Heart left ventricle (tissue), 13 donors: ENCODE results near the gene FAM53B.

Experiments
- CTCF ChIP-seq, 12 donors: fragments of 200-600 bp; sonication (generic) in 4 of 12; IDR thresholded peaks; one replicate each; pipeline versions ENCODE4 v1.5.0 to v1.8.0; 2018 to 2022; ENCODE audit warnings: antibody characterized with exemption in 12 of 12, mild to moderate bottlenecking in 5 of 12
- POLR2A ChIP-seq, 2 donors: fragments of 450-650 bp; IDR thresholded peaks; one replicate each; pipeline ENCODE4 v1.6.1; 2017; ENCODE audit warnings: antibody characterized with exemption in 2 of 2, mild to moderate bottlenecking in 2 of 2, moderate library complexity in 2 of 2
- donor health status: ischemic (EF 13 %, LVEDD 7.1; RV severe dilation, severe dysfunction).
- donor health status: DM: no; HTN: yes; CAD: no.
- donor health status: DM: no; HTN: no; CAD: no.
- donor health status: ischemic (EF 25% LVEDD 6.9; RV normal size, moderate dysfunction).
- donor health status: ischemic (EF 25% LVEDD 5.7; RV mildly dilated, moderate dysfunction).
- donor health status: ischemic (EF 35%, LVEDD 5.7; RV mildly dilated, moderate dysfunction).
- donor health status: nonischemic (EF 11% LVEDD 7.7; RV severe dilation, severe dysfunction).
- donor health status: DM: yes; HTN: yes; CAD: no.
- donor health status: PGD.
- donor health status: ischemic (EF 29% LVEDD 5.4; RV normal size, mild dysfunction).
- donor health status: nonischemic (EF 23%, LVEDD 6.1; RV moderate dilation, normal function).

- TF ChIP-seq CTCF (IDR thresholded peaks at IDR 0.05) (no peak), POLR2A (IDR thresholded peaks at IDR 0.05) (no peak)
Measured at GRCh38 chr10:124748953-124749645, 4.9 kb upstream of the FAM53B start.
